C4-2B (cell line): Measurements from ENCODE around the gene RFESD.

Source experiments
- CTCF ChIP-seq: fragments of 450-650 bp; conservative IDR thresholded peaks from 2 replicates; pipeline ENCODE4 v1.5.1; 2017; ENCODE audit warnings: mild to moderate bottlenecking
- ZFX ChIP-seq: fragments of 450-650 bp; IDR thresholded peaks from 2 replicates; pipeline ENCODE4 v1.6.1; 2017

- TF ChIP-seq CTCF: no peak
- TF ChIP-seq ZFX: no peak
These were observed 19.9 kb upstream of the RFESD start for GRCh38 chr5:95626701-95627100.
